Activated T-helper 1 cell treated with Interleukin-2 at 50 U/mL for 16 hours (primary cell): ENCODE results near the gene SESN1.
"Not testable (repeated sequence)": the region's sequence is repeated elsewhere in the genome, so short reads cannot be mapped to it uniquely, and the experiment has no call there.

Source experiments
- DNase-seq: peaks from one replicate; pipeline ENCODE4 v3.0.0-alpha.2; 2020; ENCODE audit warnings: low read depth

The SESN1 gene

GRCh38 chr6:108999428-108999827 is 95.2 kb downstream of the SESN1 start:
- no peak for DNase-seq

GRCh38 chr6:108998485-108998884 is 96.2 kb downstream of the SESN1 start:
- DNase-seq, result no peak

GRCh38 chr6:108996208-108996607 is 98.4 kb downstream of the SESN1 start:
- DNase-seq, result no peak

GRCh38 chr6:108995296-108995695 is 99.3 kb downstream of the SESN1 start:
- DNase-seq, result no peak

- no peak for DNase-seq
Observed at GRCh38 chr6:108993876-108994275, 100.8 kb downstream of the SESN1 start.

GRCh38 chr6:108989700-108990099 is 104.9 kb downstream of the SESN1 start:
- no peak for DNase-seq

GRCh38 chr6:108988765-108989164 is 105.9 kb downstream of the SESN1 start:
- DNase-seq, result no peak

- no peak for DNase-seq
Observed at GRCh38 chr6:108988296-108988695, 106.3 kb downstream of the SESN1 start.

- no peak for DNase-seq
Observed at GRCh38 chr6:108987156-108987555, 107.5 kb downstream of the SESN1 start.

- DNase-seq, result no peak
Observed at GRCh38 chr6:108985301-108985700, 109.3 kb downstream of the SESN1 start.

GRCh38 chr6:108983151-108983550 is 111.5 kb downstream of the SESN1 start:
- no peak for DNase-seq

- no peak for DNase-seq
Observed at GRCh38 chr6:108982154-108983113, 112.2 kb downstream of the SESN1 start.

GRCh38 chr6:108978638-108979037 is 116.0 kb downstream of the SESN1 start:
- DNase-seq, result not testable (repeated sequence)

- DNase-seq, result no peak
Observed at GRCh38 chr6:108974201-108974600, 120.4 kb downstream of the SESN1 start.

- DNase-seq, result no peak
Observed at GRCh38 chr6:108969776-108970175, 124.9 kb downstream of the SESN1 start.

- DNase-seq, result no peak
Observed at GRCh38 chr6:108968325-108969316, 126.0 kb downstream of the SESN1 start.

GRCh38 chr6:108966855-108967755 is 127.5 kb downstream of the SESN1 start:
- no peak for DNase-seq

- DNase-seq, result no peak
Observed at GRCh38 chr6:108966251-108966650, 128.4 kb downstream of the SESN1 start.

- DNase-seq, result no peak
Observed at GRCh38 chr6:108961985-108962384, 132.7 kb downstream of the SESN1 start.

- no peak for DNase-seq
Observed at GRCh38 chr6:108961077-108961476, 133.6 kb downstream of the SESN1 start.

GRCh38 chr6:108960601-108961000 is 134.0 kb downstream of the SESN1 start:
- DNase-seq, result no peak
